Body of pancreas (tissue), 4 donors: ENCODE results near the gene KRT8.

Experiments
- POLR2A ChIP-seq, 3 donors: fragments of 450-650 bp; IDR thresholded peaks; one replicate each; pipeline ENCODE4 v1.6.1; 2016; ENCODE audit warnings: antibody characterized with exemption in 3 of 3, mild to moderate bottlenecking in 2 of 3
- TF ChIP-seq, protein P1 (sequence below), 7 experiments: fragments of 450-650 bp in 4 of 7; fragments of 200-600 bp in 3 of 7; sonication (generic) in 3 of 7; IDR thresholded peaks; one replicate each; pipeline ENCODE4 v1.5.1; 2016 to 2019; ENCODE audit warnings: antibody characterized with exemption in 7 of 7

DNA sequence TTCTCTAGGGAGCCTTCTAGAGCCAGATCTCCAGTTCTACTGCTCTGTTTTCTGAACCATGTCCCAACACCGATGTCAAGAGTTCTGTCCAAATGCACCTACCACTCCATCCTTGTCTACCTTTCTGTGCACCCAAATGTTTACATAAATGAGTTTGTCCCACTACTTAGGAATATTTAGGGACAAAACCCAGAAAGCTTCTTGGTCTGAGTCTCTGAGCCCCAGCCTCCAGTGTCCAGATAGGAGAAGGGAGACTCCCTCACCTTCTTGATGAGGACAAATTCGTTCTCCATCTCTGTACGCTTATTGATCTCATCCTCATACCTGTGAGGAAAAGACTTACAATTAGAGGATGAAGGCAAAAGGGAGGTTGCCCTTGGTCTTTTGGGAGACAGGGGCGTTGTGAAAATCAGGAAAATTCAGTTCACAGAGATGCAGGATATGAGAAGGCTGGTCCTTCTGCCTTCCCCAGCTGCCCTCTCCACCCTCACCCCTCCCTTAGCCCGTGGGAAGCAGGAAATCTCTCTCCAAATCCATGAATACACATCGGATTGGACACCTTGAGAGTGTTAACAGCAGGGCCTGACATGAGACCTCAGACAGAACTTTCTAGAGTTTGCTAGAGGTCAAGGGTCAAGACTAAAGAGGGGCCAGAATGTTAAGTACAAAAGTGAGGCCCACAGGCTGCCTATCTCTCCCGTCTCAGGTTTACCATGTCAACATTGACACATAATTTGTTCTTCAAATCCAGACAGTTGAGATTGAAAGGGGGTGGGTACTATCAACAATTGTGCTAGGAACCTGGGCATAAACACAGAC is 3.8 kb downstream of the KRT8 start:
- TF ChIP-seq POLR2A (IDR thresholded peaks at IDR 0.05), result no peak
- TF ChIP-seq, protein P1, sequence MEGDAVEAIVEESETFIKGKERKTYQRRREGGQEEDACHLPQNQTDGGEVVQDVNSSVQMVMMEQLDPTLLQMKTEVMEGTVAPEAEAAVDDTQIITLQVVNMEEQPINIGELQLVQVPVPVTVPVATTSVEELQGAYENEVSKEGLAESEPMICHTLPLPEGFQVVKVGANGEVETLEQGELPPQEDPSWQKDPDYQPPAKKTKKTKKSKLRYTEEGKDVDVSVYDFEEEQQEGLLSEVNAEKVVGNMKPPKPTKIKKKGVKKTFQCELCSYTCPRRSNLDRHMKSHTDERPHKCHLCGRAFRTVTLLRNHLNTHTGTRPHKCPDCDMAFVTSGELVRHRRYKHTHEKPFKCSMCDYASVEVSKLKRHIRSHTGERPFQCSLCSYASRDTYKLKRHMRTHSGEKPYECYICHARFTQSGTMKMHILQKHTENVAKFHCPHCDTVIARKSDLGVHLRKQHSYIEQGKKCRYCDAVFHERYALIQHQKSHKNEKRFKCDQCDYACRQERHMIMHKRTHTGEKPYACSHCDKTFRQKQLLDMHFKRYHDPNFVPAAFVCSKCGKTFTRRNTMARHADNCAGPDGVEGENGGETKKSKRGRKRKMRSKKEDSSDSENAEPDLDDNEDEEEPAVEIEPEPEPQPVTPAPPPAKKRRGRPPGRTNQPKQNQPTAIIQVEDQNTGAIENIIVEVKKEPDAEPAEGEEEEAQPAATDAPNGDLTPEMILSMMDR (IDR thresholded peaks at IDR 0.05), result no peak
